ENCODE results near the gene MAP4K5. TPM values are rescaled to one million over a fixed set of nuclear protein-coding genes. Genes with fewer than 3 reads are reported as not detected.
A peak's percentile ranks its signal among the peaks of the same experiment; 100 is the strongest.
"Not testable (repeated sequence)": the region's sequence is repeated elsewhere in the genome, so short reads cannot be mapped to it uniquely, and the experiment has no call there.

The MAP4K5 gene
- total RNA-seq, 1 experiment from 2014 or later: 42.7 TPM

DNA sequence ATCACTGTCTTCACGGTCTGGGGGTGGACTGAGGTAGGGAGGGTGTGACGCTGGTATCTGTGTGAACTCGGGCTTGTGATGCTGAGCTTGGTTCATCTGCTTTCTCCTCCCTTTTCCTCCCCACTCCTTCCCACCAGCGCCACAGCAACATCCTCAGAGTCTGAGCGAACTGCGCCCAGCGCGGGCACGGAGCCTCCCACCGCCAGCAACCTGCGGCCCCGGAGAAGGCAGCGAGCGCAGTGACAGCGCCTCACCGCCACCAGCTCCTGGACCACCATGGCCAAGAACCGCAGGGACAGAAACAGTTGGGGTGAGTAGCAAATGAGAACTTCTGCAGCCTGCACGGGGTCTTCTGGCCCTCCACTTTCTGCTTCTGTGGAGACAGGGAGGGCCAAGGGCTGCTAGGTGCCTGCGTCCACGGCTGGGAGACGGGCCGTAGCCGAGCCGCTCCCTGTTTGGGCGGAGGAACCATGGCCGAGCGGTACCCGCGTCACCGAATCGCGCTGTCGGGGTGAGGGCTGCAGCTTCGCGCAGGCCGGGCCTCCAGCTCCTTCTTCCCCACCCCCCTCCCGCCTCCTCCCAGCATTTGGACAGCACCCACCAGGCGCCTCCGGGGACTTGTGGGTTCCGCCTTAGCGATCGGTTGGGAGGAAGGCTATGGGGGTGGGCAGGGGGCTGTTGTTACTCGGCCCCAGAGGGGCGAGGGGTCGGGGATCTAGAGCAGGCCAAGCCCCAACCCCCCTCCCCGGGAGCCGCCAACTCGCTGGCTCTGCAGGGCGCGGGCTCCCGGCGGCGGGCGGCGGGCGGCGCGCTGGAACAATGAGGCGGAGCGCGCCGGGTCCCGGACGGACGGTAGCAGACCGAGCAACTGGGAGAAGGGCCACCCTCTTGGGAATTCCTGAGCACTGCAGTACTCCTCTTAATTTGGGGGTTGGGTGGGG lies 27.9 kb upstream of the MAP4K5 start, which contains the start of gene ATL1:
TSS of gene ATL1 (plus strand) at position 156 of the 941 bp plus-strand sequence. CDS start at position 277, 121 bp downstream.
- Histone ChIP-seq H3K4me1 (ENCODE audit: insufficient read depth, low read length) (no peaks in the 10 kb centered on the region), H3K4me2 (ENCODE audit: insufficient read depth, insufficient read length, low read length) (peak within 1 kb of the TSS; percentile 95), H3K9me3 (ENCODE audit: control insufficient read depth, low read depth, low read length) (no peaks in the 10 kb centered on the region), H2BK20ac (ENCODE audit: low read depth, low read length, poor library complexity, severe bottlenecking) (no peak within 1 kb of the TSS), H3T11ph (ENCODE audit: low read length) (no peak within 1 kb of the TSS), H3K14ac (ENCODE audit: insufficient read depth, low read length) (peak within 1 kb of the TSS; percentile 84), H3K23me2 (ENCODE audit: insufficient read length, low read depth, low read length, poor library complexity, severe bottlenecking) (peaks cover 12% of the 10 kb centered on the region), H2BK120ac (ENCODE audit: low read depth, low read length, poor library complexity, severe bottlenecking) (no peak within 1 kb of the TSS), H2AFZ (ENCODE audit: low read length) (peak within 1 kb of the TSS; percentile 71), H2BK15ac (ENCODE audit: low read depth, low read length) (no peak within 1 kb of the TSS), H2BK5ac (ENCODE audit: insufficient read length, low read length) (no peak within 1 kb of the TSS), H3K56ac (ENCODE audit: insufficient read length, low read depth, low read length) (no peak within 1 kb of the TSS), H2AK5ac (ENCODE audit: insufficient read length, low read length) (no peak within 1 kb of the TSS), H3K23ac (ENCODE audit: insufficient read length, low read depth, low read length) (no peak within 1 kb of the TSS), H3K79me2 (ENCODE audit: insufficient read depth, low read length) (no peaks in the 10 kb centered on the region), H4K5ac (ENCODE audit: insufficient read length, low read depth, low read length) (peak within 1 kb of the TSS; percentile 34), H4K20me1 (ENCODE audit: control insufficient read depth, insufficient read depth, insufficient read length) (no peaks in the 10 kb centered on the region), H3K18ac (ENCODE audit: insufficient read length, low read depth, low read length) (peak within 1 kb of the TSS; percentile 83), H4K8ac (replicated peaks; ENCODE audit: insufficient read length, low read depth, low read length) (peak within 1 kb of the TSS; percentile 95), H3K4ac (ENCODE audit: low read depth, low read length) (no peak within 1 kb of the TSS; the same call in 1 of the 2 replicates), H2BK12ac (ENCODE audit: insufficient read length, low read depth, low read length) (no peak within 1 kb of the TSS), H3K9ac (ENCODE audit: extremely low read depth, insufficient read length, low read length) (peak within 1 kb of the TSS; percentile 81), H4K91ac (ENCODE audit: insufficient read length, low read depth, low read length) (no peak within 1 kb of the TSS), H3K27ac (ENCODE audit: insufficient read length, low read depth, low read length) (no peak within 1 kb of the TSS), H3K79me1 (ENCODE audit: insufficient read depth, low read depth, low read length, poor library complexity, severe bottlenecking) (no peaks in the 10 kb centered on the region), H3K27me3 (ENCODE audit: insufficient read depth, low read length) (peaks cover 4% of the 10 kb centered on the region; the same call in 1 of the 2 replicates)
- Mint-ChIP-seq H3K9me3 (peaks cover 0 to 2% of the 10 kb centered on the region in 2 experiments; a peak in 1 of 5 replicates), H3K4me1 (peaks cover 11 to 16% of the 10 kb centered on the region in 2 experiments), H3K36me3 (ENCODE audit: insufficient read depth in 1 of 3, low read depth in 3 of 3) (no peaks in the 10 kb centered on the region), H3K27me3 (ENCODE audit: low read depth) (peaks cover 52% of the 10 kb centered on the region), H3K27ac (peak within 1 kb of the TSS in 1 of 3 experiments; percentile 83; a peak in 1 of 7 replicates), H3K4me3 (peak within 1 kb of the TSS; percentile 80 to 88)
- TF ChIP-seq, protein P1, sequence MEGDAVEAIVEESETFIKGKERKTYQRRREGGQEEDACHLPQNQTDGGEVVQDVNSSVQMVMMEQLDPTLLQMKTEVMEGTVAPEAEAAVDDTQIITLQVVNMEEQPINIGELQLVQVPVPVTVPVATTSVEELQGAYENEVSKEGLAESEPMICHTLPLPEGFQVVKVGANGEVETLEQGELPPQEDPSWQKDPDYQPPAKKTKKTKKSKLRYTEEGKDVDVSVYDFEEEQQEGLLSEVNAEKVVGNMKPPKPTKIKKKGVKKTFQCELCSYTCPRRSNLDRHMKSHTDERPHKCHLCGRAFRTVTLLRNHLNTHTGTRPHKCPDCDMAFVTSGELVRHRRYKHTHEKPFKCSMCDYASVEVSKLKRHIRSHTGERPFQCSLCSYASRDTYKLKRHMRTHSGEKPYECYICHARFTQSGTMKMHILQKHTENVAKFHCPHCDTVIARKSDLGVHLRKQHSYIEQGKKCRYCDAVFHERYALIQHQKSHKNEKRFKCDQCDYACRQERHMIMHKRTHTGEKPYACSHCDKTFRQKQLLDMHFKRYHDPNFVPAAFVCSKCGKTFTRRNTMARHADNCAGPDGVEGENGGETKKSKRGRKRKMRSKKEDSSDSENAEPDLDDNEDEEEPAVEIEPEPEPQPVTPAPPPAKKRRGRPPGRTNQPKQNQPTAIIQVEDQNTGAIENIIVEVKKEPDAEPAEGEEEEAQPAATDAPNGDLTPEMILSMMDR (conservative IDR thresholded peaks at IDR 0.05): no peak
- no CpG with 5 or more reads among the region's 66 CpGs for WGBS (ENCODE audit: extremely low coverage, insufficient read length, low lambda C conversion rate)
- DNase-seq: peak; percentile 86

DNA sequence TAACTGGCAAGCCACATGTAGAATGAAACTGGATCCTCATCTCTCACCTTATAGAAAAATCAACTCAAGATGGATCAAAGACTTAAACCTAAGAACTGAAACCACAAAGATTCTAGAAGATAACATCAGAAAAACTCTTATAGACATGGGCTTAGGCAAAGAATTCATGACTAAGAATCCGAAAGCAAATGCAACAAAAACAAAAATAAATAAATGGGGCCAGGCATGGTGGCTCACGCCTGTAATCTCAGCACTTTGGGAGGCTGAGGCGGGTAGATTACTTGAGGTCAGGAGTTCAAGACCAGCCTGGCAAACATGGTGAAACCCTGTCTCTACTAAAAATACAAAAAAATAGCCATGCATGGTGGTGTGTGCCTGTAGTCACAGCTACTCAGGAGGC lies 20.4 kb upstream of the MAP4K5 start:
- not testable (repeated sequence) for H3K4me1 ChIP-seq (ENCODE audit: insufficient read depth, low read length); H2BK20ac ChIP-seq (ENCODE audit: low read depth, low read length, poor library complexity, severe bottlenecking); H2BK5ac ChIP-seq (ENCODE audit: insufficient read length, low read length); H3K23me2 ChIP-seq (ENCODE audit: insufficient read length, low read depth, low read length, poor library complexity, severe bottlenecking); H2BK15ac ChIP-seq (ENCODE audit: low read depth, low read length); H3K27ac ChIP-seq (ENCODE audit: insufficient read length, low read depth, low read length); H4K91ac ChIP-seq (ENCODE audit: insufficient read length, low read depth, low read length); H3K14ac ChIP-seq (ENCODE audit: insufficient read depth, low read length); H3K18ac ChIP-seq (ENCODE audit: insufficient read length, low read depth, low read length); H3K4me1 Mint-ChIP-seq; H3K27ac Mint-ChIP-seq; H4K20me1 ChIP-seq (ENCODE audit: control insufficient read depth, insufficient read depth, insufficient read length); H3K23ac ChIP-seq (ENCODE audit: insufficient read length, low read depth, low read length); H3K4me3 Mint-ChIP-seq; H2AK5ac ChIP-seq (ENCODE audit: insufficient read length, low read length); H2BK12ac ChIP-seq (ENCODE audit: insufficient read length, low read depth, low read length); DNase-seq; H4K8ac ChIP-seq (replicated peaks; ENCODE audit: insufficient read length, low read depth, low read length); H3K79me2 ChIP-seq (ENCODE audit: insufficient read depth, low read length); H3K27me3 ChIP-seq (ENCODE audit: insufficient read depth, low read length); H3K9me3 Mint-ChIP-seq; H3K4ac ChIP-seq (ENCODE audit: low read depth, low read length); H2AFZ ChIP-seq (ENCODE audit: low read length); H3K4me2 ChIP-seq (ENCODE audit: insufficient read depth, insufficient read length, low read length); H3K56ac ChIP-seq (ENCODE audit: insufficient read length, low read depth, low read length); H3K79me1 ChIP-seq (ENCODE audit: insufficient read depth, low read depth, low read length, poor library complexity, severe bottlenecking); H3K9ac ChIP-seq (ENCODE audit: extremely low read depth, insufficient read length, low read length); H4K5ac ChIP-seq (ENCODE audit: insufficient read length, low read depth, low read length); H3K36me3 Mint-ChIP-seq (ENCODE audit: insufficient read depth in 1 of 3, low read depth in 3 of 3); H3K9me3 ChIP-seq (ENCODE audit: control insufficient read depth, low read depth, low read length); H2BK120ac ChIP-seq (ENCODE audit: low read depth, low read length, poor library complexity, severe bottlenecking); H3T11ph ChIP-seq (ENCODE audit: low read length)
- WGBS (ENCODE audit: extremely low coverage, insufficient read length, low lambda C conversion rate): no CpG with 5 or more reads among the region's 3 CpGs
- H3K27me3 Mint-ChIP-seq (ENCODE audit: low read depth): peaks cover 19% of the 10 kb centered on the region

All from H9 (cell line).